OCI-LY3 (cell line): ENCODE results near the gene LY6G5C.

Experiments
- CTCF ChIP-seq: fragments of 200-600, 300-600 bp; sonication (generic); IDR thresholded peaks from 2 replicates; pipeline ENCODE4 v1.5.1; 2014; ENCODE audit warnings: antibody characterized with exemption, low read length, low read depth
- EZH2phosphoT487 ChIP-seq: fragments of 200-600 bp; shearing (Covaris generic); IDR thresholded peaks from 2 replicates; pipeline ENCODE4 v1.6.1; 2018; ENCODE audit warnings: antibody characterized with exemption, mixed run types, low read depth

DNA sequence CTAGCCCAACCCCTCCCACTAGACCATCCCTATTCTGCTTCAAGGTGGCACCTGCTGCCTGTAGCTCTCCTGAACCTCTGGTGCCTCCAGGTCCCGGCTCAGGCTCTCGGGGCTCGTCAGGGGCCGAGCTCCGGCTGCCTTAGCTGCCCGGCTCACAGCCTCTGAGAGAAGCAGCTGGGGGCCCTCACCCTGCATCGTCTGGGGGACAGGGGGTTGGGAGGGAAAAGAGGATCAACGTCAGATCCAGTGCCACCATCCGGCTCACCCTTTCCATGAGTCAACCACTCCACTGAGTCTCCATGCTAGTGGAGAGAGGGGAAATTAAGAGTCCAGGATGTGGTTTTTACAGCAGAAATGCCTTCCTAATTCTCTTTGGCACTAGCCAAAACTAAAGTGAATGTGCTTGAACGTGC lies 41.4 kb downstream of the LY6G5C start:
- TF ChIP-seq CTCF (no peak), EZH2phosphoT487 (no peak)
